Measurements from ENCODE around the gene CXorf38. TPM values are rescaled to one million over a fixed set of nuclear protein-coding genes. Genes with fewer than 3 reads are reported as not detected.
A peak's percentile ranks its signal among the peaks of the same experiment; 100 is the strongest.

CXorf38 gene
- 10 to 100 TPM; 10.3 to 12.1 (median 11.8) TPM for polyA plus RNA-seq (ENCODE audit: insufficient read length in 4 of 4)

- DNase-seq (ENCODE audit: low read depth in 4 of 4, low spot score in 2 of 4), result peak; percentile 56 to 83 (median 74)
These were observed at the start of gene CXorf38 for GRCh38 chrX:40647307-40648197. CXorf38 (minus strand) TSS chrX:40647561; CDS start chrX:40647520, 41 bp downstream.

- no peak for DNase-seq (ENCODE audit: low read depth in 4 of 4, low spot score in 2 of 4)
These were observed 47.4 kb upstream of the CXorf38 start for GRCh38 chrX:40694802-40695201.

- no peak for DNase-seq (ENCODE audit: low read depth in 4 of 4, low spot score in 2 of 4)
These were observed 41.6 kb upstream of the CXorf38 start for GRCh38 chrX:40688929-40689328.

- DNase-seq (ENCODE audit: low read depth in 4 of 4, low spot score in 2 of 4), result no peak
These were observed 39.8 kb upstream of the CXorf38 start for GRCh38 chrX:40687169-40687568.

- DNase-seq (ENCODE audit: low read depth in 4 of 4, low spot score in 2 of 4), result no peak
These were observed 38.1 kb upstream of the CXorf38 start for GRCh38 chrX:40685362-40685918.

- no peak for DNase-seq (ENCODE audit: low read depth in 4 of 4, low spot score in 2 of 4)
These were observed 36.7 kb upstream of the CXorf38 start for GRCh38 chrX:40684092-40684491.

- no peak for DNase-seq (ENCODE audit: low read depth in 4 of 4, low spot score in 2 of 4)
These were observed 35.9 kb upstream of the CXorf38 start for GRCh38 chrX:40683245-40683644.

- no peak for DNase-seq (ENCODE audit: low read depth in 4 of 4, low spot score in 2 of 4)
These were observed 23.8 kb upstream of the CXorf38 start for GRCh38 chrX:40671126-40671525.

GRCh38 chrX:40663880-40664630, 16.7 kb upstream of the CXorf38 start:
- DNase-seq (ENCODE audit: low read depth in 4 of 4, low spot score in 2 of 4), result no peak

- DNase-seq (ENCODE audit: low read depth in 4 of 4, low spot score in 2 of 4), result no peak
These were observed 15.8 kb upstream of the CXorf38 start for GRCh38 chrX:40663078-40663740.

GRCh38 chrX:40661489-40661888, 14.1 kb upstream of the CXorf38 start:
- no peak for DNase-seq (ENCODE audit: low read depth in 4 of 4, low spot score in 2 of 4)

GRCh38 chrX:40660381-40660780, 13.0 kb upstream of the CXorf38 start:
- no peak for DNase-seq (ENCODE audit: low read depth in 4 of 4, low spot score in 2 of 4)

- no peak for DNase-seq (ENCODE audit: low read depth in 4 of 4, low spot score in 2 of 4)
These were observed 6.2 kb upstream of the CXorf38 start for GRCh38 chrX:40653535-40653934.

- DNase-seq (ENCODE audit: low read depth in 4 of 4, low spot score in 2 of 4), result no peak
These were observed 5.3 kb upstream of the CXorf38 start for GRCh38 chrX:40652664-40653063.

- peak in 1 of 4 donors; percentile 23 for DNase-seq (ENCODE audit: low read depth in 4 of 4, low spot score in 2 of 4)
These were observed 4.4 kb upstream of the CXorf38 start for GRCh38 chrX:40651620-40652223.

- DNase-seq (ENCODE audit: low read depth in 4 of 4, low spot score in 2 of 4), result no peak
These were observed 663 bp downstream of the CXorf38 start for GRCh38 chrX:40646489-40647306.

- DNase-seq (ENCODE audit: low read depth in 4 of 4, low spot score in 2 of 4), result no peak
These were observed 2.5 kb downstream of the CXorf38 start for GRCh38 chrX:40644821-40645358.

GRCh38 chrX:40644176-40644575, 3.2 kb downstream of the CXorf38 start:
- DNase-seq (ENCODE audit: low read depth in 4 of 4, low spot score in 2 of 4), result no peak

- DNase-seq (ENCODE audit: low read depth in 4 of 4, low spot score in 2 of 4), result no peak
These were observed 9.7 kb downstream of the CXorf38 start for GRCh38 chrX:40637687-40638086.

Measured in left renal cortex interstitium (tissue), 4 donors.